ENCODE measurements around the gene CACNA1D.

GRCh38 chr3:53812434-53812833 is 318.0 kb downstream of the CACNA1D start:
- TF ChIP-seq SIN3A (IDR thresholded peaks at IDR 0.05; ENCODE audit: borderline replicate concordance in 2 of 2, control insufficient read depth in 1 of 2, low read depth in 2 of 2, low read length in 2 of 2): no peak
- no peak for TF ChIP-seq ZNF507 (tag; conservative IDR thresholded peaks at IDR 0.05)
- TF ChIP-seq CTCF (IDR thresholded peaks at IDR 0.05 in 2 of 3, conservative IDR thresholded peaks at IDR 0.05 in 1 of 3; ENCODE audit: insufficient read depth in 2 of 3, low read depth in 1 of 3, low read length in 3 of 3): no peak
- no peak for TF ChIP-seq SMAD4 (CRISPR knock-in tag; conservative IDR thresholded peaks at IDR 0.05)
- TF ChIP-seq POLR2AphosphoS2 (IDR thresholded peaks at IDR 0.05; ENCODE audit: low read length): no peak
- no peak for TF ChIP-seq POLR2A (conservative IDR thresholded peaks at IDR 0.05)
- no peak for TF ChIP-seq NEUROD1 (IDR thresholded peaks at IDR 0.05; ENCODE audit: borderline replicate concordance, low read depth, low read length, partially characterized antibody)
- no peak for TF ChIP-seq ZBTB40 (IDR thresholded peaks at IDR 0.05)
- TF ChIP-seq ZBTB40 (CRISPR knock-in tag; IDR thresholded peaks at IDR 0.05): no peak
- no peak for TF ChIP-seq NFIC (IDR thresholded peaks at IDR 0.05)

Measured in K562 (cell line).